Motor neuron (in vitro differentiated cells): Measurements from ENCODE around the gene THNSL1. TPM values are rescaled to one million over a fixed set of nuclear protein-coding genes. Genes with fewer than 3 reads are reported as not detected.
"Not testable (repeated sequence)": the region's sequence is repeated elsewhere in the genome, so short reads cannot be mapped to it uniquely, and the experiment has no call there.

Source experiments
- ATAC-seq, 8 experiments: fragments of 200-7000 bp; cut with Tn5 transposase; replicated peaks in 6 of 8; 2 replicates each; pipeline ENCODE4 v1.8.0; 2021; ENCODE audit warnings: mild to moderate bottlenecking in 8 of 8, moderate library complexity in 8 of 8
- H3K27ac ChIP-seq, 2 donors: fragments of 250-450 bp; sonication (Bioruptor Pico); 2 replicates each; pipeline ENCODE4 v1.9.0; 2021; ENCODE audit warnings: antibody characterized with exemption in 2 of 2, mild to moderate bottlenecking in 2 of 2, moderate library complexity in 1 of 2
- H3K4me1 ChIP-seq, 2 donors: fragments of 250-450 bp; sonication (Bioruptor Pico); replicated peaks in 1 of 2; 2 replicates each; pipeline ENCODE4 v1.6.1; 2021; ENCODE audit warnings: antibody characterized with exemption in 2 of 2, mild to moderate bottlenecking in 2 of 2, moderate library complexity in 1 of 2
- H3K4me3 ChIP-seq, 5 donors: fragments of 250-450 bp; sonication (Bioruptor Pico); 2 replicates each; pipeline ENCODE4 v1.9.0; 2021; ENCODE audit warnings: antibody characterized with exemption in 5 of 5, mild to moderate bottlenecking in 5 of 5, moderate library complexity in 4 of 5
- WGBS, 10 experiments: fragments of 450-650 bp; shearing (Covaris generic); methylation state at CpG; one replicate each; pipeline ENCODE4 v1.0.0; 2022; 5-methylcytosine and 5-hydroxymethylcytosine counted together
- in situ Hi-C, 9 experiments: fragments of 400-800 bp; cut with MboI; loops; one replicate each; pipeline ENCODE4 v1.15.0; 2021; ENCODE audit warnings: low sequenced_read_pairs in 9 of 9, low pct_unique_long_range_greater_than_20kb in 2 of 9; ENCODE audit not compliant: unreplicated experiment in 9 of 9
- total RNA-seq, 8 experiments: library from RNA; unstranded; fragments of 300-600 nt; gene quantifications; 2 replicates each; pipeline versions ENCODE4 v1.2.3 to v1.2.4, GENCODE V29; 2022

THNSL1 gene
- 10 to 100 TPM in 1 of 8 experiments, 1 to 10 TPM in 7; 4.7 to 11.9 (median 6.8) TPM for total RNA-seq

DNA sequence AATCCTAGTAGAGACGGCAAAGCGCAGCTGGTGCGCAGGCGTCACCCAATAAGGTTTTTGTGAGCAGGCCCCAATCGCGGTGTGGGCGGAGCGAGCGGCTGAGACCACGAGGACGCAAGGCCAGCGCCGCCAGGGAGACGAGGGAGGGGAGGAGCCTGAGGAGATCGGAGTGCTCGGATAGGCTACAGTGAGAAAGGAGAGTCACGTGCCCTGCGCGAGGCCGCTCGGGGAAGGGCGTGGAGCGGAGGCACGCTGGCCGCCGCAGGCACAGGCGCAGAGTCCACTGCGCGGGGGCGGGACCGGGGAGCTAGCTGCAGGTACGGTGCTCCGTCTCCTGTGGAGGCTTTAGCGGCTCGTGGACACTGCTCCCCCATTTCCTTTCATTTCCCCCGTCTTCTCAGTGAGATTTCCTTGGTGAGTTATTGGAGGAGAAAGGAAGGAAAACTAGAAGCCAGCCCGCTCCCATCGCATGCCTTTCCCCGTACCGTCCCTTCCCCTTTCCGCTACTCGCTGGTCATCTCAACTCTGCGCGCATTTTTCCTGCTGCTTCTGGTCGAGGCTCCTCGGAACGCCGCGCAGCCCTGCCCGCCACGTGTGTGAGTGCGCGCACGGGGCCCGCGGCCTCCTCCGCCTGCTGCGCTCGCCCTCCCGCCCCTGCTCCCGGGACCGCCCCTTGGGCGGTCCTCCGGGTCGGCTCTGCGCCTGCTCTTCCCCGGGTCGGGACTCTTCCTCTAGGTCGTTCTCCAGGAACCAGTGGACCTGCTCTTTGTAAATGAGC is at the start of gene THNSL1:
THNSL1 (plus strand) TSS at position 237 of the 778 bp plus-strand sequence. CDS start 6,612 bp downstream, outside the sequence.
- in situ Hi-C loops = no loop called here
- whole genome bisulfite sequencing, 10 experiments = 0 to 1% (median 0%) methylated on average over 2 to 34 of the region's 69 CpGs; no CpG with 5 or more reads in 2 of the 10 experiments
- Histone ChIP-seq H3K4me3 (peak within 1 kb of the TSS; percentile 42 to 56 (median 46)), H3K27ac (peak within 1 kb of the TSS; percentile 79 to 93), H3K4me1 (peaks cover 9 to 13% of the 10 kb centered on the region in 2 donors)
- peak; percentile 93 to 97 (median 96) for ATAC-seq

- in situ Hi-C loops = no loop called here
- peaks cover 11 to 15% of the 10 kb centered on the region in 2 donors for H3K4me1 ChIP-seq
- no peak overlapping the region for H3K4me3 ChIP-seq
- peak in 3 of 8 experiments; percentile 22 to 69 (median 54) for ATAC-seq
- WGBS, 10 experiments = 59 to 100% (median 82%) methylated on average over 1 to 5 of the region's 5 CpGs; no CpG with 5 or more reads in 2 of the 10 experiments
- H3K27ac ChIP-seq = no peak overlapping the region
These were observed 49.4 kb upstream of the THNSL1 start for GRCh38 chr10:24966962-24967481.

DNA sequence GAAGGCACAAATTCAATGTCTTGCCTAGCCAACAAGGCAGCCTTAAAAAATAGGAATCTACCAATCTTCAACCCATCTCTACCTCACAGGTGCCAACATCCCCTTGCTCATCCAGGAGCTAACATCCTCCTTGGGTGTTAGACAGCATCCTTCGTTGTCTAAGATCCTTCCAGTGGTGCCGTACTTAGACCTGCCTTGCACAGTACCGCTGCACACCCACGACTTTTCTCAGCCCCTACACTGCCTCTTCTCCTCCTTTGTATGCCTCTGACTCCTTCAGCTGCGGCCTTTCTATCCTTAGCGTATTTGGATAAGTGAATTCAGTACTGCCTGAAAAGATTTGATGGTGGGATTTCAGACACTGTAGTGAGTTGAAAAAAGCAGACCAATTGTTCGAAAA is 48.1 kb upstream of the THNSL1 start:
- Histone ChIP-seq H3K27ac (no peak overlapping the region), H3K4me3 (no peak overlapping the region), H3K4me1 (peaks cover 8 to 11% of the 10 kb centered on the region in 2 donors)
- no peak for ATAC-seq
- in situ Hi-C loops = no loop called here
- WGBS, 10 experiments = 77 to 100% (median 97%) methylated on average over 1 to 7 of the region's 7 CpGs; no CpG with 5 or more reads in 2 of the 10 experiments

GRCh38 chr10:24968951-24969350 is 47.5 kb upstream of the THNSL1 start:
- H3K4me1 ChIP-seq, ATAC-seq, in situ Hi-C loops, H3K27ac ChIP-seq, H3K4me3 ChIP-seq: not testable (repeated sequence)
- WGBS, 10 experiments = 81 to 100% (median 90%) methylated on average over 4 to 11 of the region's 11 CpGs; no CpG with 5 or more reads in 1 of the 10 experiments

- in situ Hi-C loops = no loop called here
- Histone ChIP-seq H3K4me1 (peaks cover 4 to 5% of the 10 kb centered on the region in 2 donors), H3K27ac (no peak overlapping the region), H3K4me3 (no peak overlapping the region)
- ATAC-seq = peak in 5 of 8 experiments; percentile 39 to 95 (median 81)
- WGBS, 10 experiments = 0 to 71% (median 52%) methylated on average over 1 to 2 of the region's 2 CpGs; no CpG with 5 or more reads in 3 of the 10 experiments
These were observed 46.6 kb upstream of the THNSL1 start for GRCh38 chr10:24969841-24970281.

DNA sequence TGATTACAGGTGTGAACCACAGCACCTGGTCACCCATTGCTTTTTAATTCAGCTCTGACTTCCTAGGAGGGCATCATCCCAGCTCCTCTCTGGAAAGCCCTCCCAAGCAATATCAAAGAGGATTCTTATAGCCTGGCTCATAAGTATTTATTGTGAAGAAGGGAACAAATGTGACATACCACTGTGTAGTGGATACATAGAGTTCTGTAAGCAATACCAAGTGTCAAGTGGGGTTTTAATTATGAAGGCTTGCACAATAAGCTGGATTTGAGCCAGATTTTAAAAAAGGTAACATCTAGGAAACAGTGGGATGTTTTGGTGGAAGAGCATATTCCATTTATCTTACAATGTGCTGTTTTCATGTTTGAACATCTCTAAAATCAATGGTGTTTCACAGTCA is 45.0 kb upstream of the THNSL1 start:
- Histone ChIP-seq H3K4me3 (no peak overlapping the region), H3K27ac (no peak overlapping the region), H3K4me1 (peaks cover 4 to 5% of the 10 kb centered on the region in 2 donors)
- ATAC-seq = no peak
- in situ Hi-C loops = no loop called here

DNA sequence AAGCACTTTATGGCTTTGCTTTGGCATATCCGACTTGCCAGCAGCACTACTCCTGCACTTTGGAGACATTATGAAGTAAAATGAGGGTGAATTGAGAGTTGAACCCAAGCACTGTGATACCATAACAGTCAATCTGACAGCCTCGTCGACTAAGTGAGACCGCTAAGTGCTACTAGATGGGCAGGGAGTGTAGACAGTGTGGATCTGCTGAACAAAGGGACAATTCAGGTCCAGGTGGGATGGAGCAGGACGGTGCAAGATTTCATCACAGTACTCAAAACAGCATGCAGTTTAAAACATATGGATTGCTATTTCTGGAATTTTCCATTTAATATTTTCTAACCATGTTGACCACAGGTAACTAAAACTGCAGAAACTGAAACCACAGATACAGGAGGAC is 43.2 kb upstream of the THNSL1 start:
- Histone ChIP-seq H3K4me1 (peaks cover 0 to 3% of the 10 kb centered on the region in 2 donors), H3K27ac (no peak overlapping the region), H3K4me3 (no peak overlapping the region)
- ATAC-seq = peak in 2 of 8 experiments; percentile 22 to 41
- in situ Hi-C loops = no loop called here
- 44 to 100% (median 87%) methylated on average over 1 to 5 of the region's 5 CpGs for WGBS, 10 experiments

- no peaks in the 10 kb centered on the region for H3K4me1 ChIP-seq
- WGBS, 10 experiments = 0 to 100% (median 68%) methylated on average over 1 to 2 of the region's 2 CpGs; no CpG with 5 or more reads in 2 of the 10 experiments
- peak in 3 of 8 experiments; percentile 12 to 73 (median 72) for ATAC-seq
- in situ Hi-C loops = loop anchor here in 1 of 9 experiments (25.0 kb wide), 2 partner anchors 238 to 338 kb away; no protein-coding TSS in a partner anchor
- no peak overlapping the region for H3K27ac ChIP-seq
- H3K4me3 ChIP-seq = no peak overlapping the region
These were observed 41.4 kb upstream of the THNSL1 start for GRCh38 chr10:24974976-24975375.

GRCh38 chr10:24979685-24980084 is 36.7 kb upstream of the THNSL1 start:
- Histone ChIP-seq H3K4me3 (no peak overlapping the region), H3K4me1 (no peaks in the 10 kb centered on the region), H3K27ac (no peak overlapping the region)
- 80 to 100% (median 100%) methylated on average over 1 to 4 of the region's 4 CpGs; no CpG with 5 or more reads in 5 of the 10 experiments for WGBS, 10 experiments
- in situ Hi-C loops = loop anchor here in 1 of 9 experiments (25.0 kb wide), 2 partner anchors 242 to 342 kb away; no protein-coding TSS in a partner anchor
- no peak for ATAC-seq

- in situ Hi-C loops = loop anchor here in 1 of 9 experiments (25.0 kb wide), 2 partner anchors 244 to 344 kb away; no protein-coding TSS in a partner anchor
- Histone ChIP-seq H3K4me3 (no peak overlapping the region), H3K4me1 (no peaks in the 10 kb centered on the region), H3K27ac (no peak overlapping the region)
- peak in 3 of 8 experiments; percentile 74 to 78 (median 75) for ATAC-seq
- WGBS, 10 experiments = 85 to 100% (median 92%) methylated on average over 1 to 5 of the region's 5 CpGs; no CpG with 5 or more reads in 2 of the 10 experiments
These were observed 35.2 kb upstream of the THNSL1 start for GRCh38 chr10:24981161-24981710.

- H3K4me3 ChIP-seq = no peak overlapping the region
- WGBS, 10 experiments = 0 to 100% (median 50%) methylated on average over 1 of the region's 1 CpG; no CpG with 5 or more reads in 4 of the 10 experiments
- H3K27ac ChIP-seq = no peak overlapping the region
- H3K4me1 ChIP-seq = no peaks in the 10 kb centered on the region
- in situ Hi-C loops = loop anchor here in 1 of 9 experiments (25.0 kb wide), 2 partner anchors 245 to 345 kb away; no protein-coding TSS in a partner anchor
- ATAC-seq = peak in 3 of 8 experiments; percentile 52 to 85 (median 72)
These were observed 33.9 kb upstream of the THNSL1 start for GRCh38 chr10:24982319-24983112.

GRCh38 chr10:24983130-24983529 is 33.3 kb upstream of the THNSL1 start:
- H3K4me3 ChIP-seq = no peak overlapping the region
- no peaks in the 10 kb centered on the region for H3K4me1 ChIP-seq
- ATAC-seq = peak in 3 of 8 experiments; percentile 73 to 81 (median 81)
- WGBS, 10 experiments = 0 to 100% (median 98%) methylated on average over 1 to 4 of the region's 4 CpGs; no CpG with 5 or more reads in 3 of the 10 experiments
- in situ Hi-C loops = loop anchor here in 1 of 9 experiments (25.0 kb wide), 2 partner anchors 246 to 346 kb away; no protein-coding TSS in a partner anchor
- H3K27ac ChIP-seq = no peak overlapping the region
